Neural progenitor cell (in vitro differentiated cells): ENCODE results near the gene ARL3. TPM values are rescaled to one million over a fixed set of nuclear protein-coding genes. Genes with fewer than 3 reads are reported as not detected.

ENCODE experiments used
- DNase-seq: peaks from one replicate; pipeline ENCODE4 v3.0.0-alpha.2; 2016; ENCODE audit warnings: low spot score
- H2AFZ ChIP-seq: fragments of 200-600 bp; sonication (generic); replicated peaks from 2 replicates; pipeline ENCODE4 v1.6.1; 2016; ENCODE audit warnings: antibody characterized with exemption
- H3F3A ChIP-seq: fragments of 200-600 bp; sonication (generic); 2 replicates; pipeline ENCODE4 v1.6.1; 2016; ENCODE audit warnings: antibody characterized with exemption, low read depth
- H3K27ac ChIP-seq: fragments of 200-600 bp; sonication (generic); 2 replicates; pipeline ENCODE4 v1.5.1; 2016; ENCODE audit warnings: mild to moderate bottlenecking
- H3K27me3 ChIP-seq: fragments of 200-600 bp; sonication (generic); 2 replicates; pipeline ENCODE4 v1.6.1; 2016; ENCODE audit warnings: mild to moderate bottlenecking, moderate library complexity
- H3K36me3 ChIP-seq: fragments of 200-600 bp; sonication (generic); 2 replicates; pipeline ENCODE4 v1.5.1; 2016
- H3K4me1 ChIP-seq: fragments of 200-600 bp; sonication (generic); 2 replicates; pipeline ENCODE4 v1.6.1; 2016; ENCODE audit warnings: mixed run types
- H3K4me2 ChIP-seq: fragments of 200-600 bp; sonication (generic); 2 replicates; pipeline ENCODE4 v1.6.1; 2016
- H3K4me3 ChIP-seq: fragments of 200-600 bp; sonication (generic); 2 replicates; pipeline ENCODE4 v1.5.1; 2016
- H3K79me2 ChIP-seq: fragments of 200-600 bp; sonication (generic); 2 replicates; pipeline ENCODE4 v1.6.1; 2016; ENCODE audit warnings: low read depth
- H3K9ac ChIP-seq: fragments of 200-600 bp; sonication (generic); 2 replicates; pipeline ENCODE4 v1.6.1; 2016
- H3K9me3 ChIP-seq: fragments of 200-600 bp; sonication (generic); 2 replicates; pipeline ENCODE4 v1.5.1; 2016; ENCODE audit warnings: low read depth
- H4K20me1 ChIP-seq: fragments of 200-600 bp; sonication (generic); 2 replicates; pipeline ENCODE4 v1.6.1; 2016; ENCODE audit warnings: low read depth
- H3K27ac Mint-ChIP-seq: 3 replicates; pipeline ENCODE4 v1.8.0; 2021; ENCODE audit warnings: mixed read lengths
- H3K27me3 Mint-ChIP-seq: 2 replicates; pipeline ENCODE4 v1.8.0; 2022; ENCODE audit warnings: low read depth, mild to moderate bottlenecking, inconsistent platforms, moderate library complexity, mixed read lengths; ENCODE audit not compliant: insufficient read depth
- H3K36me3 Mint-ChIP-seq: 3 replicates; pipeline ENCODE4 v1.8.0; 2021; ENCODE audit warnings: mixed read lengths
- H3K4me1 Mint-ChIP-seq: 3 replicates; pipeline ENCODE4 v1.8.0; 2021; ENCODE audit warnings: mixed read lengths
- H3K4me3 Mint-ChIP-seq: 3 replicates; pipeline ENCODE4 v1.8.0; 2021; ENCODE audit warnings: mild to moderate bottlenecking, moderate library complexity, mixed read lengths
- H3K9me3 Mint-ChIP-seq: 3 replicates; pipeline ENCODE4 v1.8.0; 2020; ENCODE audit warnings: mixed read lengths
- CTCF ChIP-seq: fragments of 200-600 bp; sonication (generic); IDR thresholded peaks from 2 replicates; pipeline ENCODE4 v1.5.1; 2017; ENCODE audit warnings: antibody characterized with exemption, mild to moderate bottlenecking
- EZH2 ChIP-seq: fragments of 200-600 bp; sonication (generic); IDR thresholded peaks from 2 replicates; pipeline ENCODE4 v1.6.1; 2017; ENCODE audit warnings: antibody characterized with exemption, mild to moderate bottlenecking, moderate library complexity
- EZH2phosphoT487 ChIP-seq: fragments of 200-600 bp; sonication (generic); IDR thresholded peaks from 2 replicates; pipeline ENCODE4 v1.6.1; 2017; ENCODE audit warnings: antibody characterized with exemption
- total RNA-seq: library from RNA; depleted of rRNA; stranded (reverse); fragments of >200 nt; gene quantifications from 2 replicates; pipeline ENCODE4 v1.2.3, GENCODE V29; 2015; ENCODE audit warnings: low replicate concordance

Gene ARL3
- total RNA-seq, 1 donor from 2014 or later: 29.7 TPM

GRCh38 chr10:102752266-102752930 is 38.2 kb upstream of the ARL3 start:
- peaks cover 7% of the 10 kb centered on the region for H3K36me3 Mint-ChIP-seq
- TF ChIP-seq CTCF (no peak), EZH2phosphoT487 (no peak), EZH2 (no peak)
- peaks cover 19% of the 10 kb centered on the region for H3K4me1 Mint-ChIP-seq
- H3K9me3 Mint-ChIP-seq: no peaks in the 10 kb centered on the region
- no peak overlapping the region for H3K27ac Mint-ChIP-seq
- Histone ChIP-seq H3K4me1 (peaks cover 8% of the 10 kb centered on the region), H4K20me1 (peaks cover 7% of the 10 kb centered on the region), H3F3A (no peaks in the 10 kb centered on the region), H3K9me3 (no peaks in the 10 kb centered on the region), H3K27ac (no peak overlapping the region), H3K9ac (no peak overlapping the region), H2AFZ (no peak overlapping the region), H3K27me3 (no peaks in the 10 kb centered on the region), H3K4me2 (no peak overlapping the region), H3K4me3 (no peak overlapping the region), H3K79me2 (peaks cover 17% of the 10 kb centered on the region), H3K36me3 (no peaks in the 10 kb centered on the region)
- H3K27me3 Mint-ChIP-seq: peaks cover 7% of the 10 kb centered on the region
- H3K4me3 Mint-ChIP-seq: no peak overlapping the region
- no peak for DNase-seq

- peak overlapping the region; percentile 94 for H3K4me3 ChIP-seq
- no peaks in the 10 kb centered on the region for H3K36me3 ChIP-seq
- H3F3A ChIP-seq: peaks cover 18% of the 10 kb centered on the region
- no peak overlapping the region for H3K9ac ChIP-seq
- H3K4me1 ChIP-seq: peaks cover 7% of the 10 kb centered on the region
- peaks cover 32% of the 10 kb centered on the region for H3K4me1 Mint-ChIP-seq
- no peaks in the 10 kb centered on the region for H3K27me3 ChIP-seq
- H3K36me3 Mint-ChIP-seq: peaks cover 5% of the 10 kb centered on the region
- H2AFZ ChIP-seq: no peak overlapping the region
- H3K4me3 Mint-ChIP-seq: peak overlapping the region; percentile 98
- no peak overlapping the region for H3K27ac Mint-ChIP-seq
- DNase-seq: no peak
- peaks cover 33% of the 10 kb centered on the region for H3K79me2 ChIP-seq
- no peaks in the 10 kb centered on the region for H4K20me1 ChIP-seq
- H3K9me3 ChIP-seq: no peaks in the 10 kb centered on the region
- H3K4me2 ChIP-seq: peak overlapping the region; percentile 96
- no peak overlapping the region for H3K27ac ChIP-seq
- TF ChIP-seq CTCF: no peak
- TF ChIP-seq EZH2: no peak
- no peak for TF ChIP-seq EZH2phosphoT487
- no peaks in the 10 kb centered on the region for H3K9me3 Mint-ChIP-seq
- no peaks in the 10 kb centered on the region for H3K27me3 Mint-ChIP-seq
Measured at GRCh38 chr10:102745157-102745556, 31.0 kb upstream of the ARL3 start.

- Histone ChIP-seq H3K27ac (no peak overlapping the region), H3K79me2 (peaks cover 33% of the 10 kb centered on the region), H3K9me3 (no peaks in the 10 kb centered on the region), H3K9ac (peak overlapping the region; percentile 52), H3K4me3 (peak overlapping the region; percentile 94), H3K27me3 (no peaks in the 10 kb centered on the region), H3K4me2 (peak overlapping the region; percentile 96), H4K20me1 (no peaks in the 10 kb centered on the region), H3K36me3 (no peaks in the 10 kb centered on the region), H2AFZ (peak overlapping the region; percentile 26), H3F3A (peaks cover 19% of the 10 kb centered on the region), H3K4me1 (peaks cover 7% of the 10 kb centered on the region)
- Mint-ChIP-seq H3K9me3 (no peaks in the 10 kb centered on the region), H3K27me3 (no peaks in the 10 kb centered on the region), H3K4me3 (peak overlapping the region; percentile 98), H3K27ac (peak overlapping the region; percentile 65), H3K36me3 (peaks cover 5% of the 10 kb centered on the region), H3K4me1 (peaks cover 32% of the 10 kb centered on the region)
- no peak for DNase-seq
- no peak for TF ChIP-seq EZH2
- TF ChIP-seq EZH2phosphoT487: no peak
- no peak for TF ChIP-seq CTCF
Measured at GRCh38 chr10:102744374-102745051, 30.3 kb upstream of the ARL3 start.
